ENCODE data around the gene NFKBIL1. TPM values are rescaled to one million over a fixed set of nuclear protein-coding genes. Genes with fewer than 3 reads are reported as not detected.

NFKBIL1 gene
- total RNA-seq, 1 experiment from 2014 or later, result 19.5 TPM

GRCh38 chr6:31543639-31544038, 3.8 kb upstream of the NFKBIL1 start (continued):
- no peak for TF ChIP-seq ZNF138 (CRISPR knock-in tag; conservative IDR thresholded peaks at IDR 0.05)
- TF ChIP-seq, protein P1, sequence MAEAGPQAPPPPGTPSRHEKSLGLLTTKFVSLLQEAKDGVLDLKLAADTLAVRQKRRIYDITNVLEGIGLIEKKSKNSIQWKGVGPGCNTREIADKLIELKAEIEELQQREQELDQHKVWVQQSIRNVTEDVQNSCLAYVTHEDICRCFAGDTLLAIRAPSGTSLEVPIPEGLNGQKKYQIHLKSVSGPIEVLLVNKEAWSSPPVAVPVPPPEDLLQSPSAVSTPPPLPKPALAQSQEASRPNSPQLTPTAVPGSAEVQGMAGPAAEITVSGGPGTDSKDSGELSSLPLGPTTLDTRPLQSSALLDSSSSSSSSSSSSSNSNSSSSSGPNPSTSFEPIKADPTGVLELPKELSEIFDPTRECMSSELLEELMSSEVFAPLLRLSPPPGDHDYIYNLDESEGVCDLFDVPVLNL (CRISPR knock-in tag; IDR thresholded peaks at IDR 0.05; ENCODE audit: borderline replicate concordance, low read depth), result no peak

GRCh38 chr6:31544676-31545075, 2.7 kb upstream of the NFKBIL1 start:
- no peak for ATAC-seq
- H3K27me3 Mint-ChIP-seq (ENCODE audit: low read depth), result no peaks in the 10 kb centered on the region
- peaks cover 31% of the 10 kb centered on the region for H3K4me1 Mint-ChIP-seq
- POLR2A ChIA-PET, result no interaction called here
- DNase-seq (ENCODE audit: low spot score), result no peak
- H3K9me3 Mint-ChIP-seq, result no peaks in the 10 kb centered on the region
- peaks cover 28% of the 10 kb centered on the region for H3K36me3 Mint-ChIP-seq
- H3K4me3 Mint-ChIP-seq, result no peak overlapping the region; the same call in 1 of the 2 replicates
- TF ChIP-seq ZNF138 (CRISPR knock-in tag; conservative IDR thresholded peaks at IDR 0.05), result no peak
- TF ChIP-seq ZNF416 (CRISPR knock-in tag; IDR thresholded peaks at IDR 0.05), result no peak
- TF ChIP-seq MLX (CRISPR knock-in tag; IDR thresholded peaks at IDR 0.05), result no peak
- TF ChIP-seq, protein P1 (CRISPR knock-in tag; IDR thresholded peaks at IDR 0.05; ENCODE audit: borderline replicate concordance, low read depth), result no peak
- no peak for TF ChIP-seq RELA (CRISPR knock-in tag; IDR thresholded peaks at IDR 0.05; ENCODE audit: borderline replicate concordance)
- TF ChIP-seq KAT7 (CRISPR knock-in tag; IDR thresholded peaks at IDR 0.05; ENCODE audit: borderline replicate concordance), result no peak
- TF ChIP-seq SP1 (CRISPR knock-in tag; conservative IDR thresholded peaks at IDR 0.05), result no peak
- no peak for TF ChIP-seq ESRRA (CRISPR knock-in tag; IDR thresholded peaks at IDR 0.05; ENCODE audit: borderline replicate concordance)
- TF ChIP-seq ZNF396 (CRISPR knock-in tag; IDR thresholded peaks at IDR 0.05; ENCODE audit: borderline replicate concordance), result no peak
- TF ChIP-seq NFATC4 (CRISPR knock-in tag; IDR thresholded peaks at IDR 0.05), result no peak
- H3K27ac Mint-ChIP-seq, result no peak overlapping the region
- CTCF ChIA-PET, result interaction anchor here (4.8 to 7.2 kb wide), 2 partner anchors 53 to 54 kb away, joined by 23 to 319 read pairs; partner anchors contain the start of gene NCR3

DNA sequence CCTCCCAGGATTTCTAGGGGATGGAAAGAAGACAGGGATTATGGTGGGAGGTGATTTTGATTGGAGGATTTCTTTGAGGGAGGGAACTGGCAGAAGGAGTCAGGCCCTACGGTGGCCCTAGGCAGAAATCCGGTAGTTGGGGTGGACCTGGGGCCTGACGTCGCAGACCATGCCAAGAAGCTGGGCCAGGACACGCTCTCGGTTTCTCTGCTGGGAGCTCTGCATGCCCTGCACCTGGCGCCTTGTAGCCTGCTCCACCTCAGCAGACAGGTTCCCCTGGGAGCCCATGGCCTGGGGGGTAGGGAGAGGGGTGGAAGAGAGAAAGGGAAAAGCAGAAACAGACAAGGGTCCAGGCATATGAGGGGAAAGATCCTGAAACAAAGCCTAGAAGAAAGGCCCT, 2.1 kb upstream of the NFKBIL1 start:
- Mint-ChIP-seq H3K36me3 (peaks cover 24% of the 10 kb centered on the region), H3K9me3 (no peaks in the 10 kb centered on the region), H3K4me3 (peak overlapping the region; percentile 82), H3K27ac (no peak overlapping the region), H3K4me1 (peaks cover 25% of the 10 kb centered on the region), H3K27me3 (ENCODE audit: low read depth) (no peaks in the 10 kb centered on the region)
- TF ChIP-seq SOX15 (CRISPR knock-in tag; IDR thresholded peaks at IDR 0.05), result no peak
- TF ChIP-seq CTCF (IDR thresholded peaks at IDR 0.05), result no peak
- no peak for TF ChIP-seq ZNF425 (CRISPR knock-in tag; conservative IDR thresholded peaks at IDR 0.05)
- TF ChIP-seq ZBTB21 (CRISPR knock-in tag; IDR thresholded peaks at IDR 0.05; ENCODE audit: borderline replicate concordance), result no peak
- no peak for TF ChIP-seq ZNF671 (CRISPR knock-in tag; IDR thresholded peaks at IDR 0.05)
- no peak for TF ChIP-seq TCF7 (CRISPR knock-in tag; IDR thresholded peaks at IDR 0.05; ENCODE audit: low read depth)
- TF ChIP-seq, protein P1 (CRISPR knock-in tag; IDR thresholded peaks at IDR 0.05; ENCODE audit: borderline replicate concordance, low read depth), result no peak
- TF ChIP-seq ETV6 (CRISPR knock-in tag; IDR thresholded peaks at IDR 0.05), result no peak
- no peak for TF ChIP-seq NFE2L1 (CRISPR knock-in tag; IDR thresholded peaks at IDR 0.05)
- TF ChIP-seq, protein P2, sequence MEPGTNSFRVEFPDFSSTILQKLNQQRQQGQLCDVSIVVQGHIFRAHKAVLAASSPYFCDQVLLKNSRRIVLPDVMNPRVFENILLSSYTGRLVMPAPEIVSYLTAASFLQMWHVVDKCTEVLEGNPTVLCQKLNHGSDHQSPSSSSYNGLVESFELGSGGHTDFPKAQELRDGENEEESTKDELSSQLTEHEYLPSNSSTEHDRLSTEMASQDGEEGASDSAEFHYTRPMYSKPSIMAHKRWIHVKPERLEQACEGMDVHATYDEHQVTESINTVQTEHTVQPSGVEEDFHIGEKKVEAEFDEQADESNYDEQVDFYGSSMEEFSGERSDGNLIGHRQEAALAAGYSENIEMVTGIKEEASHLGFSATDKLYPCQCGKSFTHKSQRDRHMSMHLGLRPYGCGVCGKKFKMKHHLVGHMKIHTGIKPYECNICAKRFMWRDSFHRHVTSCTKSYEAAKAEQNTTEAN (CRISPR knock-in tag; IDR thresholded peaks at IDR 0.05), result no peak
- TF ChIP-seq ZNF138 (CRISPR knock-in tag; conservative IDR thresholded peaks at IDR 0.05), result no peak
- no peak for TF ChIP-seq ZSCAN18 (CRISPR knock-in tag; IDR thresholded peaks at IDR 0.05)
- POLR2A ChIA-PET, result no interaction called here
- CTCF ChIA-PET, result interaction anchor here (1.3 to 7.2 kb wide), 2 partner anchors 50 to 52 kb away, joined by 5 to 319 read pairs; partner anchors contain the start of gene NCR3
- ATAC-seq (no peak), DNase-seq (ENCODE audit: low spot score) (no peak)
